Measurements from ENCODE around the gene ERAP2. TPM values are rescaled to one million over a fixed set of nuclear protein-coding genes. Genes with fewer than 3 reads are reported as not detected.

ERAP2 gene
- polyA plus RNA-seq, 3 donors = 3.0 to 20.4 (median 3.4) TPM

- Histone ChIP-seq H3K36me3 (replicated peaks in 1 of 2; ENCODE audit: control insufficient read depth in 1 of 2, insufficient read depth in 2 of 2, low read length in 2 of 2) (peaks cover 2 to 9% of the 10 kb centered on the region in 2 donors), H3K27ac (ENCODE audit: low read depth in 1 of 2, low read length in 2 of 2) (no peak overlapping the region), H2AFZ (ENCODE audit: insufficient read depth, low read depth, low read length, poor library complexity, severe bottlenecking) (no peak overlapping the region), H3K79me2 (ENCODE audit: insufficient read depth, low read length) (peaks cover 98% of the 10 kb centered on the region), H3K4me1 (ENCODE audit: control insufficient read depth in 1 of 2, insufficient read depth in 2 of 2, low read length in 2 of 2) (peaks cover 11 to 22% of the 10 kb centered on the region in 2 donors), H3K4me3 (replicated peaks in 1 of 3; ENCODE audit: low read depth in 2 of 3, low read length in 3 of 3) (no peak overlapping the region), H4K20me1 (ENCODE audit: insufficient read depth, low read length) (peaks cover 71% of the 10 kb centered on the region), H3K9me3 (replicated peaks in 1 of 2; ENCODE audit: control insufficient read depth in 1 of 2, insufficient read depth in 1 of 2, low read length in 2 of 2) (no peaks in the 10 kb centered on the region), H3K27me3 (ENCODE audit: control insufficient read depth in 2 of 2, insufficient read depth in 2 of 2, low read length in 2 of 2) (no peaks in the 10 kb centered on the region), H3K9ac (ENCODE audit: insufficient read depth, low read length, poor library complexity, severe bottlenecking) (no peak overlapping the region), H3K4me2 (replicated peaks; ENCODE audit: extremely low read depth, low read length, poor library complexity, severe bottlenecking) (no peak overlapping the region)
- 70% methylated on average over 1 of the region's 3 CpGs for WGBS (ENCODE audit: insufficient coverage)
- H3K36me3 Mint-ChIP-seq = peaks cover 14 to 15% of the 10 kb centered on the region in 2 donors
- peak overlapping the region in 1 of 7 donors; percentile 33 for H3K27ac Mint-ChIP-seq
- no peak for TF ChIP-seq CTCF (IDR thresholded peaks at IDR 0.05)
- DNase-seq = no peak
- H3K9me3 Mint-ChIP-seq = no peaks in the 10 kb centered on the region
- no peaks in the 10 kb centered on the region for H3K27me3 Mint-ChIP-seq (ENCODE audit: low read depth in 3 of 3)
- peaks cover 45% of the 10 kb centered on the region for H3K4me1 Mint-ChIP-seq
- intact Hi-C loops (cut with micrococcal nuclease) = no loop called here
- no peak overlapping the region for H3K4me3 Mint-ChIP-seq
Measured at GRCh38 chr5:96940586-96940985, 64.3 kb downstream of the ERAP2 start.

- intact Hi-C loops (cut with micrococcal nuclease) = no loop called here
- Mint-ChIP-seq H3K4me1 (peaks cover 45% of the 10 kb centered on the region), H3K27ac (peak overlapping the region in 3 of 7 donors; percentile 13 to 43 (median 37)), H3K27me3 (ENCODE audit: low read depth in 3 of 3) (no peaks in the 10 kb centered on the region), H3K9me3 (no peaks in the 10 kb centered on the region), H3K4me3 (no peak overlapping the region), H3K36me3 (peaks cover 14 to 15% of the 10 kb centered on the region in 2 donors)
- peaks cover 100% of the 10 kb centered on the region for H3K79me2 ChIP-seq (ENCODE audit: insufficient read depth, low read length)
- H3K9me3 ChIP-seq (replicated peaks in 1 of 2; ENCODE audit: control insufficient read depth in 1 of 2, insufficient read depth in 1 of 2, low read length in 2 of 2) = no peaks in the 10 kb centered on the region
- DNase-seq = no peak
- H3K36me3 ChIP-seq (replicated peaks in 1 of 2; ENCODE audit: control insufficient read depth in 1 of 2, insufficient read depth in 2 of 2, low read length in 2 of 2) = peaks cover 2 to 9% of the 10 kb centered on the region in 2 donors
- H2AFZ ChIP-seq (ENCODE audit: insufficient read depth, low read depth, low read length, poor library complexity, severe bottlenecking) = no peak overlapping the region
- H3K4me2 ChIP-seq (replicated peaks; ENCODE audit: extremely low read depth, low read length, poor library complexity, severe bottlenecking) = no peak overlapping the region
- WGBS (ENCODE audit: insufficient coverage) = 100% methylated on average over 1 of the region's 4 CpGs
- H3K4me1 ChIP-seq (ENCODE audit: control insufficient read depth in 1 of 2, insufficient read depth in 2 of 2, low read length in 2 of 2) = peaks cover 11 to 22% of the 10 kb centered on the region in 2 donors
- H3K4me3 ChIP-seq (replicated peaks in 1 of 3; ENCODE audit: low read depth in 2 of 3, low read length in 3 of 3) = no peak overlapping the region
- TF ChIP-seq CTCF (IDR thresholded peaks at IDR 0.05) = no peak
- H3K27ac ChIP-seq (ENCODE audit: low read depth in 1 of 2, low read length in 2 of 2) = no peak overlapping the region
- H3K9ac ChIP-seq (ENCODE audit: insufficient read depth, low read length, poor library complexity, severe bottlenecking) = no peak overlapping the region
- peaks cover 76% of the 10 kb centered on the region for H4K20me1 ChIP-seq (ENCODE audit: insufficient read depth, low read length)
- no peaks in the 10 kb centered on the region for H3K27me3 ChIP-seq (ENCODE audit: control insufficient read depth in 2 of 2, insufficient read depth in 2 of 2, low read length in 2 of 2)
Measured at GRCh38 chr5:96941140-96941539, 64.8 kb downstream of the ERAP2 start.
